Activated CD8-positive, alpha-beta T cell treated with anti-CD3 and anti-CD28 coated beads, Interleukin-2, amount 10 ng/mL, durations not matched to agents 7 days and 5 days (primary cell): ENCODE results near the gene PANX2. TPM values are rescaled to one million over a fixed set of nuclear protein-coding genes. Genes with fewer than 3 reads are reported as not detected.

Experiments used
- ATAC-seq: fragments of 150-1000 bp; cut with Tn5 transposase; one replicate; pipeline ENCODE4 v1.10.0; 2021; ENCODE audit warnings: moderate library complexity
- CTCF ChIA-PET: fragments of 350-600 bp; sonication (Branson Sonifier 250); formaldehyde crosslinking; loops from one replicate; lab custom pipeline; 2021; ENCODE audit warnings: antibody characterized with exemption; lab: Charles Lee
- POLR2A ChIA-PET: fragments of 350-600 bp; sonication (Branson Sonifier 250); formaldehyde crosslinking; loops from one replicate; lab custom pipeline; 2021; ENCODE audit warnings: antibody characterized with exemption; lab: Charles Lee
- DNase-seq: peaks from one replicate; pipeline ENCODE4 v3.0.0-alpha.2; 2020
- H3K27ac Mint-ChIP-seq: one replicate; pipeline ENCODE4 v1.8.0; 2021; ENCODE audit warnings: mild to moderate bottlenecking, mixed read lengths
- H3K27me3 Mint-ChIP-seq: one replicate; pipeline ENCODE4 v1.8.0; 2021; ENCODE audit warnings: low read depth, mixed read lengths
- H3K36me3 Mint-ChIP-seq: one replicate; pipeline ENCODE4 v1.8.0; 2021; ENCODE audit warnings: low read depth, mixed read lengths
- H3K4me1 Mint-ChIP-seq: one replicate; pipeline ENCODE4 v1.8.0; 2021; ENCODE audit warnings: low read depth, mixed read lengths
- H3K4me3 Mint-ChIP-seq: one replicate; pipeline ENCODE4 v1.8.0; 2021; ENCODE audit warnings: mild to moderate bottlenecking, mixed read lengths
- H3K9me3 Mint-ChIP-seq: one replicate; pipeline ENCODE4 v1.8.0; 2022; ENCODE audit warnings: mixed read lengths; ENCODE audit not compliant: insufficient read depth
- total RNA-seq, 2 experiments: library from RNA; stranded (reverse); gene quantifications; one replicate each; pipeline ENCODE4 v1.2.3, GENCODE V29; 2021

The PANX2 gene
- total RNA-seq, 2 experiments from 2014 or later: 0.10 TPM; not detected in 1

DNA sequence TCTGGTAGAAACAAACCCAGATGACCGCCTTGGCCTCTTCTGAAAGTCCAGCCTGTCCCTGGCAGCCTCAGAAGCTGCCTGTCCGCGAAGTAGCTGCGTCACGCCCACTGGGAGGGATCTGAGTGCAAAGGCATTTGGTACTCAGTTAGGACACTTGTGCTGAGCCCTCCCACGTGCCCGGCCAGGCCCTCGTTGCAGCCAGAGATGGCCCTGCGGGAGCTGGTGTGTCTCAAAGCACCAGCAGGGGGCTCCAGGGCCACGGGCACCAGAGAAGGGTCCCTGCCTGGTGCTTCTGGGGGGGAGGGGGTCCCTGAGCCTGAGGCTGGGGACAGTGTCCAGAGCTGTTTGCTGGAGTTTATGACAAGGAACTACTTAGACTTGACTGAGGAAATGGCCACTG, 36.1 kb downstream of the PANX2 start:
- ChIA-PET POLR2A (interaction anchor here (1.8 kb wide), 1 partner anchor 16 kb away, joined by 6 read pairs; no protein-coding TSS in a partner anchor), CTCF (interaction anchor here (0.8 to 2.5 kb wide), 4 partner anchors 15 to 57 kb away, joined by 3 to 10 read pairs (median 4); no protein-coding TSS in a partner anchor)
- no peak overlapping the region for H3K4me3 Mint-ChIP-seq
- H3K36me3 Mint-ChIP-seq: peaks cover 39% of the 10 kb centered on the region
- H3K27ac Mint-ChIP-seq: no peak overlapping the region
- H3K9me3 Mint-ChIP-seq: no peaks in the 10 kb centered on the region
- ATAC-seq (no peak), DNase-seq (no peak)
- H3K27me3 Mint-ChIP-seq: no peaks in the 10 kb centered on the region
- H3K4me1 Mint-ChIP-seq: peaks cover 30% of the 10 kb centered on the region

DNA sequence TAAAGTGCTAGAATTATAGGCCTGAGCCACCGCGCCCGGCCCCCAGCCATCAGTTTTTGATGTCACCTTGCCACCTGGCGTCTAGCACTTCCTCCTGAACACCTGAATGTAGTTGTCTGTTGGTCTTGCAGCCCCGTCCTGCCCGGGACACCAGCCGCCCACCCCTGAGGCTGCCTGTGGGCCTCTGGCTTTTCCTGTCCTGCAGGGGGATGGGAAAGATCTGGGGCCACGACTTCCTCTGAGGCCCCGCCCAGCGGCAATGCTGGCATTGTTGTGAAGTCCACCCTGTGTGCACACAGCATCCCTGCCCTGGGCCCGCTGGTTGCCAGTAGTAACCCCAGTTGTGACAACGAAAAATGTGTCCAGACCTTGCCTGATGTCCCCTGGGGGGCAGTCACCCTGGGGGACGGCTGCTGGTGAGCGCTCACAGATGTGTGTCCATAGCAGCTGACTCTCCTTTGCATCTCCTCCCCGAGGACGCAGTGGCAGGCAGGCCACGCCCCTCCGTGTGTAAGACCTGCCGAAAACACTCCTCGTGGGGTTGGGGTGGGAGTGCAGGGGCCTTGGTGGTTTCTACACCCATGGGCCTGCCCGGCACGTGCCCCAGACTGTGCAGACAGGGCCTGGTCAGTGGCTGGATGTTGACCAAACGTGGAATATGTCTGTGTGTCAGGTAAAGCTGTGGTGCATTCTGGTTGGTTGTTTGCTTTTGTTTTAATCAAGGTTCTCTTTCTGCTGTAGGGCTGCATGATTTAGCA, 37.0 kb downstream of the PANX2 start:
- Mint-ChIP-seq H3K4me3 (no peak overlapping the region), H3K9me3 (no peaks in the 10 kb centered on the region), H3K36me3 (peaks cover 40% of the 10 kb centered on the region), H3K27ac (no peak overlapping the region), H3K27me3 (no peaks in the 10 kb centered on the region), H3K4me1 (peaks cover 21% of the 10 kb centered on the region)
- DNase-seq (no peak), ATAC-seq (no peak)
- POLR2A ChIA-PET: interaction anchor here (1.8 kb wide), 1 partner anchor 17 kb away, joined by 9 read pairs; no protein-coding TSS in a partner anchor
- CTCF ChIA-PET: interaction anchor here (0.5 to 2.5 kb wide), 5 partner anchors 16 to 221 kb away, joined by 3 to 10 read pairs (median 4); no protein-coding TSS in a partner anchor

DNA sequence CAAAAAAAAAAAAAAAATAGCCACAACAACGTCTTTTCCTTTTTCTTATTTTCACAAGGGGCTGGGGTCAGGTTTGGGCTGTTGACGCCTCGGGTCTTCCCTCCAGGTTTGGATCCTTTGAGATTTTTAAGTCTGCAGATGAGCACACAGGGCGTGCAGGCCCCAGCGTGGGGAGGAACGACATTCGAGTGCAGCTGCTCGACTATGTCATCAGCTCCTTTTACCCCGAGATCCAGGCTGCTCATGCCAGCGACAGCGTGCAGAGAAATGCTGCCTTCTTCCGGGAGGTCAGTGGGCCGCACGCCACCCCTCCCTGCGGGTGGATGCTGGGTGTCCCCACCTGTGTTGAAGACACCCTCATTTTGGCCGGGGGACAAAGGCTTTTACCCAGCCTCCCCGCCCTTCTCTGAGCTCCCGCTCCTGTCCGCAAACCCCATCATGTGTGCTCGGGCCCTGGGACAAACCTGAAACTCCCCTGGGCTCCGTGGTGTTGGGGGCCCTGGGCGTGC, 38.0 kb downstream of the PANX2 start:
- H3K4me3 Mint-ChIP-seq: no peak overlapping the region
- DNase-seq (no peak), ATAC-seq (no peak)
- POLR2A ChIA-PET: interaction anchor here (1.8 kb wide), 1 partner anchor 18 kb away, joined by 9 read pairs; no protein-coding TSS in a partner anchor
- H3K27me3 Mint-ChIP-seq: no peaks in the 10 kb centered on the region
- CTCF ChIA-PET: interaction anchor here (0.5 to 1.6 kb wide), 4 partner anchors 17 to 220 kb away, joined by 3 to 7 read pairs (median 4); no protein-coding TSS in a partner anchor
- H3K4me1 Mint-ChIP-seq: peaks cover 16% of the 10 kb centered on the region
- no peak overlapping the region for H3K27ac Mint-ChIP-seq
- no peaks in the 10 kb centered on the region for H3K9me3 Mint-ChIP-seq
- peaks cover 43% of the 10 kb centered on the region for H3K36me3 Mint-ChIP-seq

DNA sequence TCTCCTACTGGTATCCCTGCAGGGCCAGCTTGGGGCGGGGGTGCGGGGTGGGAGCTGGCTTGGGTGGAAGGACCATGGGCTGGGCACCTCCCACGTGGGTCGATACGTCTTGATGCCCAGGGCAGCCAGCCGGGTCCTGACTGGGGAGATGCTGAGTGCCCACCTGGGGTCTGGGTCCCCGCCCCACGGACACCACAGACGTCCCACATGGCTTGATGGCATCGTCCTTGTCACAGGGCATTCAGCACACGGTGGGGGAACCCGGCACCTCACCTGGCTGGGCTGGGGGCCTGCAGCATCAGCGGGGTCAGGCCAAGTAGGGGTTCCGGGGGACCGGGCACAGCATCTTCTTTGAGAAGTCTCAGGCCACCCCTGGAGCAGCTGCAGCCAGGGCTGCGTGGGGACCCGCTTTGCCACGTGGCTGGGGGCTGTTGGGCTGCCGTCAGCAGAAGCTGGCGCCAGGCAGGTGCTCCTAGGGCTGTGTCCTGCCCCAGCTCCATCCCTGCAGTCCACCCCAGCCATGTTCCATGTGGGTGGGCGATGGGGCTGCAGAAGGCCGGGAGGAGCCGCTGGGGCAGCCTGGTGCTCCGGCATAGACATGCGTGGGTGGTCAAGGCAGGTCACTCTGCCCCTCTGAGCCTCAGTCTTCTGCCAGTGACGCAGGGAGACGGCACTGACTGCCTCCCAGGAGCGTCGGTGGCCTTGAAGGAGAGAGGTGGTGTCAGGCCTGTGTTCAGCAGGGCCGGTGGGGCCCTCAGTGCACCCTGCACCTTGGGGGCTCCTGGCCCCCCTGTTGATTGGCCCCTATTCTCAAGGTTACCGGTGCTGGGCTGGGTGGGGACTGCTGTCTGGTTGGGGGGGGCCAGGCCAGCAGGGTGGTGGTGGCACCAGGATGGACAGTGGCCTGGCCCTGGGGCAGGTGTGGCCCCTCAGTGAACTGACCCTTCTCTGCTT, 38.7 kb downstream of the PANX2 start:
- Mint-ChIP-seq H3K36me3 (peaks cover 42% of the 10 kb centered on the region), H3K4me1 (peaks cover 15% of the 10 kb centered on the region), H3K27ac (peak overlapping the region; percentile 53), H3K4me3 (no peak overlapping the region), H3K9me3 (no peaks in the 10 kb centered on the region), H3K27me3 (no peaks in the 10 kb centered on the region)
- ATAC-seq: peak; percentile 41
- ChIA-PET CTCF (interaction anchor here (1.1 to 1.6 kb wide), 3 partner anchors 18 to 61 kb away, joined by 4 to 7 read pairs (median 5); no protein-coding TSS in a partner anchor), POLR2A (interaction anchor here (1.8 kb wide), 1 partner anchor 19 kb away, joined by 9 read pairs; no protein-coding TSS in a partner anchor)
- DNase-seq: no peak

DNA sequence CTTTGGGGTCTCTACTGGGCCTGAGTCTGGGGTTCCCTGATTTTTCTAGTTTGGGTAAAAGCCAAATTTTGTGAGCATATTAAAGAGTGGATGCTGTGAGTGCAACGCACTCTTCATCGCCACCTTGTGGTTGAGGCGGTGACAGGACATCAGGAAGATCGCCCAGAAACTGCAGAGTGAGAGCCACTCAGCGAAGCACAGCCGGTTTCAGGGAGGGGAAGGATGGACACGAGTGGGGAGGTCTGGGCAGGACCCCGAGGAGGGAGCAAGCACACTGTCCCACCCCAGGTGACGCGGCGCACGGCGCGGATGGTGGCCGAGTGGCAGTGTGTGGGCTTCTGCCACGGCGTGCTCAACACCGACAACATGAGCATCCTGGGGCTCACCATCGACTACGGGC, 39.4 kb downstream of the PANX2 start:
- Mint-ChIP-seq H3K27me3 (no peaks in the 10 kb centered on the region), H3K9me3 (no peaks in the 10 kb centered on the region), H3K4me1 (peaks cover 14% of the 10 kb centered on the region), H3K27ac (peak overlapping the region; percentile 53), H3K36me3 (peaks cover 41% of the 10 kb centered on the region), H3K4me3 (no peak overlapping the region)
- ChIA-PET POLR2A (no interaction called here), CTCF (interaction anchor here (2.4 kb wide), 1 partner anchor 61 kb away, joined by 15 read pairs; no protein-coding TSS in a partner anchor)
- ATAC-seq (peak; percentile 76), DNase-seq (peak; percentile 80)

DNA sequence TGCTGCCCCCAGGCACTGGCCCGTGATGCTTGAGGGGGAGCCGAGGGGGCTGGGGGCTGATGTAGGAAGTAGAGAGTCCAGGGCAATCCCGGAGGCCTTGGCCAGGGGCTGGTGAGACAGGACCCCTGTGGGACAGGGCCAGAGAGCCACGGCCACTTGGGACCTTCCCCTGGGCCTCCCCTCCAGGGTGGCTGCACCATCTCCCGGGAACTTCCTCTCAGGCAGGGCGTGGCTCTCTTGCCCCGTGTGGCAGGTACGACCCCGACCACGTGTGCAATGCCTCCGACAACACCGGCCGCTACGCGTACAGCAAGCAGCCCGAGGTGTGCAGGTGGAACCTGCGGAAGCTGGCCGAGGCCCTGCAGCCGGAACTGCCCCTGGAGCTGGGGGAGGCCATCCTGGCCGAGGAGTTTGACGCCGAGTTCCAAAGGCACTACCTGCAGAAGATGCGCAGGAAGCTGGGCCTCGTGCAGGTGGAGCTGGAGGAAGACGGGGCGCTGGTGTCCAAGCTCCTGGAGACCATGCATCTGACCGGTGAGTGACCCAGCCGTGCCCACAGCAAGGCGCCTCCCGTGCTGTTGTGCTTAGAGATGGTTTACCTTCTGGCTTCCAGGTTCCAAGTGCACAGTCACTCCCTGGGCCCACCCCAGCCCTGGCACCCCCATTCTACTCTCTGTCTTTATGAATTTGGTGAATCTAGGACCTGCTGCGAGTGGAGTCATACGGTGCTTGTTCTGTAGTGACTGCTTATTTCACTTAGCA, 40.0 kb downstream of the PANX2 start:
- peaks cover 41% of the 10 kb centered on the region for H3K36me3 Mint-ChIP-seq
- no peaks in the 10 kb centered on the region for H3K27me3 Mint-ChIP-seq
- H3K27ac Mint-ChIP-seq: no peak overlapping the region

DNA sequence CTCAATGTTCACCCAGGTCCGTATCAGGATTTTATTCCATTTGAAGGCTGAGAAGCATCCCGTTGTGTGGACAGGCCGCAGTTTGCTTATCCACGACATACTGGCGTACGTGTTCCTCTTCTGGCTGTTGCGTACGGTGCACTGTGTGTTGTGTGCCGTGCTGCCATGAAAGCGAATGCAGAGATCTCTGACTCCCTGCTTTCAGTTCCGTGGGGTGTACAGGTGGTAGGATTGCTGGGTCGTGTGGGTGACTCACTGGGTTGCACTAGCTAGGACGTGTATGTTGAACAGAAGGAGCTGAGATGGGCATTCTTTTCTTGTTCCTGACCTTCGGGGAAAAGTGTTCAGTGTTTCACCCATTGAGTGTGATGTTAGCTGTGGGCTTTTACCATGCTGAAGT, 40.6 kb downstream of the PANX2 start:
- no peaks in the 10 kb centered on the region for H3K9me3 Mint-ChIP-seq
- no peak overlapping the region for H3K27ac Mint-ChIP-seq
- ChIA-PET CTCF (interaction anchor here (1.0 to 2.4 kb wide), 5 partner anchors 9 to 118 kb away, joined by 3 to 15 read pairs (median 4); no protein-coding TSS in a partner anchor), POLR2A (interaction anchor here (0.5 to 1.3 kb wide), 2 partner anchors 304 to 315 kb away, joined by 4 read pairs; partner anchors contain the start of gene SCO2)
- H3K4me1 Mint-ChIP-seq: peaks cover 13% of the 10 kb centered on the region
- DNase-seq (no peak), ATAC-seq (no peak)
- H3K4me3 Mint-ChIP-seq: no peak overlapping the region
- no peaks in the 10 kb centered on the region for H3K27me3 Mint-ChIP-seq
- H3K36me3 Mint-ChIP-seq: peaks cover 45% of the 10 kb centered on the region

More for the DNA sequence above, 40.0 kb downstream of the PANX2 start:
- CTCF ChIA-PET: interaction anchor here (1.0 to 2.4 kb wide), 5 partner anchors 9 to 118 kb away, joined by 3 to 15 read pairs (median 4); no protein-coding TSS in a partner anchor
- no peak overlapping the region for H3K4me3 Mint-ChIP-seq
- peaks cover 13% of the 10 kb centered on the region for H3K4me1 Mint-ChIP-seq
- POLR2A ChIA-PET: interaction anchor here (0.5 kb wide), 1 partner anchor 305 kb away, joined by 4 read pairs; no protein-coding TSS in a partner anchor
- DNase-seq (no peak), ATAC-seq (no peak)
- H3K9me3 Mint-ChIP-seq: no peaks in the 10 kb centered on the region

DNA sequence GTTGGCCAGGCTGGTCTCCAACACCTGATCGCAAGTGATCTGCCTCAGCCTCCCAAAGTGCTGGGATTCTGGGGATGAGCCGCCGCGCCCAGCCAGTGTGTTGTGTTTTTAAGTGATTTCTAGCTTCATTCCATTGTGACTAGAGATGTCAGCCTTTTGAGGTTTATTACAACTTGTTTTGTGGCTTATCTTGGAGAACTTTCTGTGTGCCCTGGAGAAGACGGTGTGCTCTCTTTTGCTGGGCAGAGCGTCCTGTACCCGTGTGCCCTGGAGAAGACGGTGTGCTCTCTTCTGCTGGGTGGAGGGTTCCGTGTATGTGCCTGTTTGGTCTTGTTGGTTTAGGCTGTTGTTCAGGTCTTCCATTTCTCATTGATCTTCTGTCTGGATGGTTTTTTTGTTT, 42.7 kb downstream of the PANX2 start:
- ChIA-PET POLR2A (interaction anchor here (1.0 kb wide), 1 partner anchor 64 kb away, joined by 4 read pairs; no protein-coding TSS in a partner anchor), CTCF (no interaction called here)
- Mint-ChIP-seq H3K4me3 (no peak overlapping the region), H3K9me3 (no peaks in the 10 kb centered on the region), H3K36me3 (peaks cover 45% of the 10 kb centered on the region), H3K4me1 (peaks cover 7% of the 10 kb centered on the region), H3K27me3 (no peaks in the 10 kb centered on the region), H3K27ac (no peak overlapping the region)
- ATAC-seq (no peak), DNase-seq (no peak)

DNA sequence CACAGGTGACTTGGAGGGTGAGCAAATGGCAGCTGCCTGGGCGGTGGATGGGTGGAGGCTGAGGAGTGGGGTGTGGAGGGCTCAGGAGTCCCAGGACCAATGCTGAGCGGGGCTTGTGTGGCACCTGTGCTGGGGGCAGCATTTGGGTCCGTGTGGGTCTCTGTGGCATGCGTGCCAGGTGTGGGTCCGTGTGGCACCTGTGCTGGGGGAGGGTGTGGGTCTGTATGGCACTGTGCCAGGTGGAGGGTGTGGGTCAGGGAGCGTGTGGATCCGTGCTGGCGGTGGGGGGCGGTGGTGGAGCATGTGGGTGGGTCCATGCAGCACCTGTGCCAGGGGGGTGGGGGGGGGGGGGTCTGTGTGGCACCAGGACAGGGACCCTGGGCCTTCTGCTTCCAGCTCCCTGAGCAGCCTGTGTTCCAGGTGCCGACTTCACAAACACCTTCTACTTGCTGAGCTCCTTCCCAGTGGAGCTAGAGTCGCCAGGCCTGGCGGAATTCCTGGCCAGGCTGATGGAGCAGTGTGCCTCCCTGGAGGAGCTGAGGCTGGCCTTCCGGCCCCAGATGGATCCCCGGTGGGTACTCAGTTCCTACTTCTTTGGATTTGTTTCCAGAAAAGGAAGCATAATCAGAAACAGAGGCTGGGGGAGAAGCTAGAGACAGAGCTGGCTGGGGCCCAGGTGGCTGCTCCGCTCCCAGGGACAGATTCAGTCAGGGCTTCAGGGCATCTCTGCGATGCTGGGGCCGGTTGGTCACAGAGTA, 44.9 kb downstream of the PANX2 start:
- no peak for ATAC-seq
- H3K27ac Mint-ChIP-seq: no peak overlapping the region
- no peak for DNase-seq
- H3K27me3 Mint-ChIP-seq: no peaks in the 10 kb centered on the region
- ChIA-PET POLR2A (no interaction called here), CTCF (no interaction called here)
- H3K36me3 Mint-ChIP-seq: peaks cover 43% of the 10 kb centered on the region
- H3K4me1 Mint-ChIP-seq: peaks cover 3% of the 10 kb centered on the region
- H3K4me3 Mint-ChIP-seq: no peak overlapping the region
- H3K9me3 Mint-ChIP-seq: no peaks in the 10 kb centered on the region

DNA sequence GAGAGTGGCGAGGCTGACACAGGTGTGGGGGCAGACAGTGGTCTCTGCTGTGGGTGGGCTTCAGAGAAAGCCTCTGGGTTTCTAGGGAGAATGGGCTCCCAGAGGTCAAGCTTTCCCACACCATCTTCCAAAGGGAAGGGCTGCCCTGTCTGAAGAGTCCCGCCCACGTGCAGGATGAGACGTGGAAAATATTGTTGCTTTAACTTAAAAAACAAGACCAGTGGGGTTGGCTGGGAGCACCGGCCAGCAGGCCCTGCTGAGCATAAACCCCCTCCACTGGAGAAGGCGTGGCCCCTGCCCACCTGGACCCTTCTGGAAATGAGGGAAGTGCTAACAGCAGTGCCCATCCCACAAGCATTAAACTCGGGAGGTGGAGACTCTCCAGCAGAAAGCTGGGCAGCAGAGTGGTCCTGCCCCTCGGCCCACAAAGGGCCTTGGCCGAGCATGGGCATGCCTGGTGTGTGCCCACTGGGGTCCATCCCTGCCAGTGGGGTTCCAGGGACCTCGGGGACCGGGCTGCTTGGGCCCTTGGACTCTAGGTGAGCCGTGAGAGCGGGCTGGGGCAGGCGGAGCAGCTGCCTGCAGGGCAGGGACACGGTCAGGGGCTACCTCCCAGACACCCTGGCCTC, 45.6 kb downstream of the PANX2 start:
- ChIA-PET CTCF (no interaction called here), POLR2A (no interaction called here)
- H3K27me3 Mint-ChIP-seq: no peaks in the 10 kb centered on the region
- H3K27ac Mint-ChIP-seq: no peak overlapping the region
- no peaks in the 10 kb centered on the region for H3K9me3 Mint-ChIP-seq
- no peak for DNase-seq
- peaks cover 44% of the 10 kb centered on the region for H3K36me3 Mint-ChIP-seq
- H3K4me3 Mint-ChIP-seq: no peak overlapping the region
- H3K4me1 Mint-ChIP-seq: peaks cover 3% of the 10 kb centered on the region
- no peak for ATAC-seq
